ENCODE measurements around the gene IL36A. TPM values are rescaled to one million over a fixed set of nuclear protein-coding genes. Genes with fewer than 3 reads are reported as not detected.

The IL36A gene
- total and polyA plus RNA-seq, 2 donors from 2014 or later: not detected

- Histone ChIP-seq H3K4me3 (ENCODE audit: low read length in 3 of 3) (no peak overlapping the region), H3K27me3 (ENCODE audit: control insufficient read depth, insufficient read depth, low read length) (no peaks in the 10 kb centered on the region), H3K27ac (ENCODE audit: low read depth in 2 of 2, low read length in 2 of 2) (no peak overlapping the region), H3K9me3 (ENCODE audit: control insufficient read depth in 2 of 3, insufficient read depth in 1 of 3, low read length in 3 of 3) (peaks cover 0 to 5% (median 0%) of the 10 kb centered on the region in 3 donors), H3K4me1 (ENCODE audit: control insufficient read depth in 2 of 3, insufficient read depth in 2 of 3, low read depth in 1 of 3, low read length in 3 of 3) (no peaks in the 10 kb centered on the region), H3K9ac (ENCODE audit: low read length in 3 of 3) (no peak overlapping the region), H3K36me3 (ENCODE audit: control insufficient read depth in 2 of 3, insufficient read depth in 3 of 3, low read length in 3 of 3) (no peaks in the 10 kb centered on the region)
- no peak for TF ChIP-seq CTCF (IDR thresholded peaks at IDR 0.05; ENCODE audit: borderline replicate concordance, extremely low read depth, insufficient read depth)
- FAIRE-seq: no peak
- intact Hi-C loops (cut with DNase I): no loop called here
- no peak for DNase-seq
Measured at GRCh38 chr2:113053666-113054065, 48.4 kb downstream of the IL36A start.

GRCh38 chr2:113054066-113054465 lies 48.8 kb downstream of the IL36A start:
- H3K36me3 ChIP-seq (ENCODE audit: control insufficient read depth in 2 of 3, insufficient read depth in 3 of 3, low read length in 3 of 3): no peaks in the 10 kb centered on the region
- no peak overlapping the region for H3K27ac ChIP-seq (ENCODE audit: low read depth in 2 of 2, low read length in 2 of 2)
- no peaks in the 10 kb centered on the region for H3K27me3 ChIP-seq (ENCODE audit: control insufficient read depth, insufficient read depth, low read length)
- no peak overlapping the region for H3K4me3 ChIP-seq (ENCODE audit: low read length in 3 of 3)
- intact Hi-C loops (cut with DNase I): no loop called here
- DNase-seq (no peak), FAIRE-seq (no peak)
- H3K4me1 ChIP-seq (ENCODE audit: control insufficient read depth in 2 of 3, insufficient read depth in 2 of 3, low read depth in 1 of 3, low read length in 3 of 3): no peaks in the 10 kb centered on the region
- TF ChIP-seq CTCF (IDR thresholded peaks at IDR 0.05; ENCODE audit: borderline replicate concordance, extremely low read depth, insufficient read depth): no peak
- peaks cover 0 to 5% (median 0%) of the 10 kb centered on the region in 3 donors for H3K9me3 ChIP-seq (ENCODE audit: control insufficient read depth in 2 of 3, insufficient read depth in 1 of 3, low read length in 3 of 3)
- H3K9ac ChIP-seq (ENCODE audit: low read length in 3 of 3): no peak overlapping the region

- FAIRE-seq (no peak), DNase-seq (no peak)
- no peak for TF ChIP-seq CTCF (IDR thresholded peaks at IDR 0.05; ENCODE audit: borderline replicate concordance, extremely low read depth, insufficient read depth)
- Histone ChIP-seq H3K27ac (ENCODE audit: low read depth in 2 of 2, low read length in 2 of 2) (no peak overlapping the region), H3K9me3 (ENCODE audit: control insufficient read depth in 2 of 3, insufficient read depth in 1 of 3, low read length in 3 of 3) (peaks cover 0 to 5% (median 0%) of the 10 kb centered on the region in 3 donors), H3K4me3 (ENCODE audit: low read length in 3 of 3) (no peak overlapping the region), H3K27me3 (ENCODE audit: control insufficient read depth, insufficient read depth, low read length) (no peaks in the 10 kb centered on the region), H3K36me3 (ENCODE audit: control insufficient read depth in 2 of 3, insufficient read depth in 3 of 3, low read length in 3 of 3) (no peaks in the 10 kb centered on the region), H3K9ac (ENCODE audit: low read length in 3 of 3) (no peak overlapping the region), H3K4me1 (ENCODE audit: control insufficient read depth in 2 of 3, insufficient read depth in 2 of 3, low read depth in 1 of 3, low read length in 3 of 3) (no peaks in the 10 kb centered on the region)
- intact Hi-C loops (cut with DNase I): no loop called here
Measured at GRCh38 chr2:113056521-113056920, 51.3 kb downstream of the IL36A start.

GRCh38 chr2:113057117-113057516 lies 51.9 kb downstream of the IL36A start:
- H3K27ac ChIP-seq (ENCODE audit: low read depth in 2 of 2, low read length in 2 of 2): no peak overlapping the region
- no peaks in the 10 kb centered on the region for H3K4me1 ChIP-seq (ENCODE audit: control insufficient read depth in 2 of 3, insufficient read depth in 2 of 3, low read depth in 1 of 3, low read length in 3 of 3)
- peaks cover 0 to 5% (median 0%) of the 10 kb centered on the region in 3 donors for H3K9me3 ChIP-seq (ENCODE audit: control insufficient read depth in 2 of 3, insufficient read depth in 1 of 3, low read length in 3 of 3)
- no peaks in the 10 kb centered on the region for H3K27me3 ChIP-seq (ENCODE audit: control insufficient read depth, insufficient read depth, low read length)
- DNase-seq (no peak), FAIRE-seq (no peak)
- TF ChIP-seq CTCF (IDR thresholded peaks at IDR 0.05; ENCODE audit: borderline replicate concordance, extremely low read depth, insufficient read depth): no peak
- no peak overlapping the region for H3K9ac ChIP-seq (ENCODE audit: low read length in 3 of 3)
- H3K4me3 ChIP-seq (ENCODE audit: low read length in 3 of 3): no peak overlapping the region
- intact Hi-C loops (cut with DNase I): no loop called here
- no peaks in the 10 kb centered on the region for H3K36me3 ChIP-seq (ENCODE audit: control insufficient read depth in 2 of 3, insufficient read depth in 3 of 3, low read length in 3 of 3)
